HFFc6 (cell line): ENCODE results near the gene EN1. TPM values are rescaled to one million over a fixed set of nuclear protein-coding genes. Genes with fewer than 3 reads are reported as not detected.

ENCODE experiments used
- DNase-seq: peaks from one replicate; pipeline ENCODE4 v3.0.0-alpha.2; 2018
- H3K27ac Mint-ChIP-seq: 2 replicates; pipeline ENCODE4 v1.8.0; 2020; ENCODE audit warnings: mild to moderate bottlenecking, mixed read lengths
- H3K27me3 Mint-ChIP-seq: 2 replicates; pipeline ENCODE4 v1.8.0; 2021; ENCODE audit warnings: mild to moderate bottlenecking, moderate library complexity, mixed read lengths; ENCODE audit not compliant: insufficient read depth
- H3K36me3 Mint-ChIP-seq: 2 replicates; pipeline ENCODE4 v1.8.0; 2021; ENCODE audit warnings: low read depth, mixed read lengths
- H3K4me1 Mint-ChIP-seq: 2 replicates; pipeline ENCODE4 v1.8.0; 2020; ENCODE audit warnings: low read depth, mixed read lengths
- H3K4me3 Mint-ChIP-seq: 2 replicates; pipeline ENCODE4 v1.8.0; 2020; ENCODE audit warnings: mild to moderate bottlenecking, moderate library complexity, mixed read lengths
- H3K9me3 Mint-ChIP-seq: 2 replicates; pipeline ENCODE4 v1.8.0; 2020; ENCODE audit warnings: mild to moderate bottlenecking, mixed read lengths
- total RNA-seq, 6 experiments: library from RNA; stranded (reverse); fragmentation: NEBNext Ultra II Directional; extraction: Animal tissue kit (Norgen Biotek cat#: 25700); gene quantifications; 2 replicates in 1 of 6; 3 replicates in 5 of 6; pipeline ENCODE4 v1.2.3, GENCODE V29; 2021
- TF ChIP-seq, protein P1 (sequence below): fragments of 200-600 bp; sonication (generic); IDR thresholded peaks from 2 replicates; pipeline ENCODE4 v1.5.0; 2021; ENCODE audit warnings: antibody characterized with exemption, mild to moderate bottlenecking

Gene EN1
- total RNA-seq, 6 experiments from 2014 or later, result not detected

DNA sequence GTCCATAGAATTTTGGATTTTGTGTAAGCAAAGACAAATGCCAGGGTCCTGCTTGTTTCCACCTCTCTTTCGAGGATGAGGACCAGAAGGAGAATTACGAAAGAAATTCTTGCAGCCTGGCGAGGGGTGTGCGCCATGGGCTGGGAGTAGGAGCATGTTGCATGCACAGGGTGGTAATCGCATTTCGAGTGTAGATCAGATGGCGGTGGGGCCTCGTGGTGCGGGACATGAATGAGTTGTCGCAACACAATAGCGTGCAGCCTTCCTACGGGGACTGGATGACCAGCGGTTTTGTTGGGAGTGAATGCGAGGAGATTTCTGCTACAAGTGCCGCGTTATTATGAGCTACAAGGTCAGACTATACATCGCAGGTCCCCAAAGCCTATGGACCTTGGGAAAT lies 4.2 kb upstream of the EN1 start:
- H3K4me1 Mint-ChIP-seq, result peaks cover 27% of the 10 kb centered on the region

GRCh38 chr2:118850901-118851415 lies 3.5 kb upstream of the EN1 start:
- Mint-ChIP-seq H3K9me3 (no peaks in the 10 kb centered on the region), H3K4me1 (peaks cover 20% of the 10 kb centered on the region), H3K36me3 (peaks cover 3% of the 10 kb centered on the region; the same call in 1 of the 2 replicates), H3K4me3 (no peak overlapping the region), H3K27ac (no peak overlapping the region), H3K27me3 (peaks cover 79% of the 10 kb centered on the region)
- DNase-seq, result no peak
- TF ChIP-seq, protein P1, sequence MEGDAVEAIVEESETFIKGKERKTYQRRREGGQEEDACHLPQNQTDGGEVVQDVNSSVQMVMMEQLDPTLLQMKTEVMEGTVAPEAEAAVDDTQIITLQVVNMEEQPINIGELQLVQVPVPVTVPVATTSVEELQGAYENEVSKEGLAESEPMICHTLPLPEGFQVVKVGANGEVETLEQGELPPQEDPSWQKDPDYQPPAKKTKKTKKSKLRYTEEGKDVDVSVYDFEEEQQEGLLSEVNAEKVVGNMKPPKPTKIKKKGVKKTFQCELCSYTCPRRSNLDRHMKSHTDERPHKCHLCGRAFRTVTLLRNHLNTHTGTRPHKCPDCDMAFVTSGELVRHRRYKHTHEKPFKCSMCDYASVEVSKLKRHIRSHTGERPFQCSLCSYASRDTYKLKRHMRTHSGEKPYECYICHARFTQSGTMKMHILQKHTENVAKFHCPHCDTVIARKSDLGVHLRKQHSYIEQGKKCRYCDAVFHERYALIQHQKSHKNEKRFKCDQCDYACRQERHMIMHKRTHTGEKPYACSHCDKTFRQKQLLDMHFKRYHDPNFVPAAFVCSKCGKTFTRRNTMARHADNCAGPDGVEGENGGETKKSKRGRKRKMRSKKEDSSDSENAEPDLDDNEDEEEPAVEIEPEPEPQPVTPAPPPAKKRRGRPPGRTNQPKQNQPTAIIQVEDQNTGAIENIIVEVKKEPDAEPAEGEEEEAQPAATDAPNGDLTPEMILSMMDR, result no peak

More for the DNA sequence above, 4.2 kb upstream of the EN1 start:
- H3K36me3 Mint-ChIP-seq, result peaks cover 3% of the 10 kb centered on the region; the same call in 1 of the 2 replicates
- no peak overlapping the region for H3K4me3 Mint-ChIP-seq
- peaks cover 84% of the 10 kb centered on the region for H3K27me3 Mint-ChIP-seq
- TF ChIP-seq, protein P1, result no peak
- no peak overlapping the region for H3K27ac Mint-ChIP-seq
- no peaks in the 10 kb centered on the region for H3K9me3 Mint-ChIP-seq
- DNase-seq, result no peak

- no peak overlapping the region for H3K27ac Mint-ChIP-seq
- peaks cover 81% of the 10 kb centered on the region for H3K27me3 Mint-ChIP-seq
- H3K9me3 Mint-ChIP-seq, result no peaks in the 10 kb centered on the region
- TF ChIP-seq, protein P1, result no peak
- H3K4me1 Mint-ChIP-seq, result peaks cover 19% of the 10 kb centered on the region
- no peak overlapping the region for H3K4me3 Mint-ChIP-seq
- DNase-seq, result no peak
- peaks cover 3% of the 10 kb centered on the region; the same call in 1 of the 2 replicates for H3K36me3 Mint-ChIP-seq
Measured at GRCh38 chr2:118850168-118850900, 2.9 kb upstream of the EN1 start.

GRCh38 chr2:118849226-118850167 lies 2.0 kb upstream of the EN1 start:
- Mint-ChIP-seq H3K4me3 (no peak overlapping the region), H3K27ac (no peak overlapping the region), H3K27me3 (peaks cover 85% of the 10 kb centered on the region), H3K36me3 (peaks cover 3% of the 10 kb centered on the region; the same call in 1 of the 2 replicates), H3K4me1 (peaks cover 19% of the 10 kb centered on the region), H3K9me3 (no peaks in the 10 kb centered on the region)
- TF ChIP-seq, protein P1, result no peak
- no peak for DNase-seq

DNA sequence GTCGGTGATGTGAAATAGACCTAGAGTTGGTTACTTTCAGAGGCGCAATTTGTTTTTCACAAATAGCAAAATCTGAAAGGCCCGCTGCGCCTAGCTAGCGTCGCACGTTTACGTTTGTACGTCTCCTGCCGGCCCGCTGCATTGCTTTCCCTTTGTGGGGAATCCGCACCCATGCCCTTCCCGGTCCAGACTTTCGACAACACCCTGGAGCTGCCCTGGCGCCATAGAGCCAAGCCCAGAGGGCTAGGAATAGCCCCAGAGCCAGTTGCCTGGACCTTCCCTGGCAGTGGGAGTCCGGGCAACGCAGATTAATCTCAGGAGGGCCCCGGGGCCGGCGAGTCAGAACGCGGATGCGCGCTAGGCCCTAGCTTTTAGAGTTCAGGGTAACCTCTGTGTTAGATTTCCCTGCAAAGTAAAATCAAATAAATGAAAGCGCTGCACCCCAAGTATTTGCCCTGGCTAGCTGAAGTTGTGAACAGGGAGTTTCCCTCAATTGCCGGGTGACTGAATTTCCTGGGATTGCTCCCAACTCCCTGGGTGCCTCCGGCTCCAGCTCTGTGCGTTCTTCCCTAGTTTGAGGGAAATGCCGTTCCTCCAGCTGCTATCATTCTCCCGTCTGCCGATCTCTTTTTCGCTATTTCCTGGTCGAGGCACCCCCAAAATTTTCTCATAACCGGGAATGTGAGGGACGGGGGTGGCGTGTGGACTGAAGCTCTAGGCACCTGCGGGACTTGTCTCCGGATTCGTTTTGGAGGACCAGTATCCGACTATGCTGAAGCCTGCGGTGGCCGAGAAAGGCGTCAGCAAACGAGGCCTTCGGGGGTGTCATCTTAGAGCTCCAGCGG lies 1.2 kb upstream of the EN1 start:
- H3K27me3 Mint-ChIP-seq, result peaks cover 84% of the 10 kb centered on the region
- H3K4me3 Mint-ChIP-seq, result no peak overlapping the region; the same call in 1 of the 2 replicates
- H3K4me1 Mint-ChIP-seq, result peaks cover 19% of the 10 kb centered on the region
- no peaks in the 10 kb centered on the region for H3K9me3 Mint-ChIP-seq
- TF ChIP-seq, protein P1, result no peak
- no peak overlapping the region for H3K27ac Mint-ChIP-seq
- peaks cover 3% of the 10 kb centered on the region; the same call in 1 of the 2 replicates for H3K36me3 Mint-ChIP-seq
- DNase-seq, result no peak
